Stimulated activated CD4-positive, alpha-beta T cell treated with anti-CD3 and anti-CD28 coated beads, Interleukin-12 subunit alpha, Interleukin-12 subunit beta, amount 100 ng/mL, for 4 hours (primary cell): ENCODE data around the gene CCDC69.
A peak's percentile ranks its signal among the peaks of the same experiment; 100 is the strongest.
"Not testable (repeated sequence)": the region's sequence is repeated elsewhere in the genome, so short reads cannot be mapped to it uniquely, and the experiment has no call there.

Experiments
- DNase-seq: peaks from one replicate; pipeline ENCODE4 v3.0.0-alpha.2; 2020

The CCDC69 gene

DNA sequence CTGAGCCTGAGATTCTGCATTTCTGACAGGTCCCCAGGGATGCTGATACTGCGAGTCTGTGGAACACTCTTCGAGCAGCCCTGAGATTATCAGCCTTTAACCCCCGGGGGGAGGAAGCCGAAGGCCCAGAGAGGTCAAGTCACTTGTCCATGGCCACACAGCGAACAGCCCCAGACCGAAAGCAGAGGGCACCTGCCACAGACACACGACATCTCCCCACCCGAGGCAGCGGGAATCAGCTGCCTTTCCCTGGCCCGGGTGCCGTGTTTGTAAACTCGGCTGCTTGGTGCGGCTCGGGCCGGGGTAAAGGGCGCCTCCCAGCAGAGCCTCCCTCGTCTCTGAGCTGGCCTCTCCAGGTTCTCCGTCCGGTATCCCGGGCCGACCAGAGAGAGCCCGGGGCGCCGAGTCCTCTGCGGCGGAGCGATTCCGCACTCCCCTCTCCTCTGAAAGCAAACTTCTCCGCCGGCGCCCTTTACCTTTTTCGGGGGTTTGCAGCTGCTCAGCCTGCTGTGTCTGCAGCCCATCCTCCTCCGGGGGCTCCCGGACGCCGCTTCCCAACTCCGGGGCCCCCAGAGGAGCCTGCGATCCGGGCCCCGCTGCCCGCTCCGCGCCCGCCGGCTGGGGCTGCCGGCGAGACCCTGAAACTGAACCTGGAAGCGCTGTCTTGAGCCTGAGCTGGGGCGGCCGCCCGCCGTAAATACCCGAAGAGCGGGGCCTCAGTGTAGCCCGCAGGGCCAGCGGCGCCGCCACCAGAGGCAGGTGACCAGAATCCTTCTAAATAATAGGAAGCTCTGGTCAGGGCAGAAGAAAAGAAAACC lies at the start of gene CCDC69:
CCDC69 (minus strand) TSS at position 646 of the 818 bp plus-strand sequence; CDS start at position 524, 122 bp downstream.
- peak; percentile 56 for DNase-seq

DNA sequence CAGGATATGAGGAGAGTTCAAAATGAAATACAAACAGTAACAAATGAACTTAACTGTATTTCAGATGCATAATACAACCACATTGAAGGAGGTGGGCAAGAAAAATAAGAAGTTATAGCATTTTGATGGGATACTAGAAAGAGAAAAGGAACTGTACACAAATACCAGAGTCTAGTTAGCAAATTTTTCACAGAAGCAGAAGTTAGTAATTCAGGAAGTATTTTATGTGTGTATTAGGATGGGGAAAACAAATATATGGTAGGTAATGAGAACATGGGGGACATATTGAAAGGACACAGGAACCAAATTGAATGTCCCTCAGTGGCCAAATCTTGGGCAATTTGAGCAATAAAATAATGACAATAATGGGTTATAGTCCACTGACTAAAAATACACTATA lies 47.4 kb upstream of the CCDC69 start:
- DNase-seq, result no peak

DNA sequence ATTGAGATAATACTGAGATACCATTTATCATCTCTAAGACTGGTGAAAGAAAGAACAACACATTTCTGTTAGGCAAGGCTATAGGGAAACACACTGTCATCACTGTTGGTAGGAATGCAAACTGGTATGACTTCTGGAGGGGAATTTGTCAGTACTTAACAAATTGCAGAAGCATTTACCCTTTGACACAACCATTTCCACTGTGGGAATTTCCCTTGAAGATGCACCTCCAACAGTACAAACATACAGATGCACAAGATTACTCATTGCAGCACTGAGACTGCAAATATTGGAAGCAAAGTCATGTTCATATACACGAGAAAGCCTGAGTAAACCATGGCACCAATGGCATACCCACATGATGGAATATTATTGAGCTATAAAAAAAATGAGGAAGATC lies 46.7 kb upstream of the CCDC69 start:
- DNase-seq, result no peak

DNA sequence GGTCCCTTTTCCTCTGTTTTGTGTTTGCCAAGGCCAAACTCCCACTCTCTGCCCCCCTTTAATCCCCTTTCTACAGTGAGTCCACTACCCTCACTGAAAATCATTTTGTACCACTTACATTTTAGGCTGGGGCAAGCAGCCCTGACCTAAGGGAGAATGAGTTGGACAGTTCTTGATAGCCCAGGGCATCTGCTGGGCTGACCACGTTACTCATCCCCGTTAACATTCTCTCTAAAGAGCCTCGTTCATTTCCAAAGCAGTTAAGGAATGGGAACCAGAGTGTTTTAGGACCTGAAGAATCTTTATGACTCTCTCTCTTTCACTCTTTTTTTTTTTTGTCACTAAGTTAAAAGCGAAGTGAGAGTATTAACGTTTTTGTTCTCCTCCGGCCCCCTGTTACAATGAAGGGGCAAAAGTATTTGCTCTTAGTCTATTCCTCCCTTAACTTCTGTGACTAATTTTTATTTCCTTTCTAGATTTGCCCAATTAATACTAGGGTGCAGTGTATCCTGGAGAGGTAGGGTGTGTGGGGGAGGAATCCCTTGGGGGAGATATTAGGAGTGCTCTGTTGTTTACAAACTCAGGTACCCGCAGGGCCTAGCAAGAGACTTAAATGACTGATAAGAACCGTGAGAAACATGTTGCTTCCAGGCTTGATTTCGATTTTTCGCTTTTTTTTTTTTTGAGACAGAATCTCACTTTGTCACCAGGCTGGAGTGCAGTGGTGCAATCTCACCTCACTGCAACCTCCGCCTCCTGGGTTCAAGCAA lies 43.8 kb upstream of the CCDC69 start:
- DNase-seq, result no peak

DNA sequence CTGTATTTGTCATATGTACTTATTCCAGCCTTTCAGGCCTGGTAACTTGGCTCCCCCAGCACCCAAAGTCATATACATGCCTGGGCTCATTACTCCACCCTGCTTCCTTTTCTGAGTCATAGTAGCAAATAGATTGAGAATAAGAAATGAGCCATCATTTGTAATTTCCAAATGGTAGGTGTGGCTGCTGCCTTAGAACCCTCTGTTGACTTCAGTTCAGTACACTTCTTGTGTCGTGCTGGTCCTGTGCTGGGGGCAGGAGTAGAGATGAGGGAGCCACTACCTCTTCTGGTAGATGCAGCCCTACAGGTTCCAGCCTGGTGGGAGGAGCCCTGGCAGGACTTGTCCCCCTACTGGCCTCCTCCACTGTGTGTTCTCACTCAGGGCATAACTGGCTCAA lies 40.2 kb upstream of the CCDC69 start:
- no peak for DNase-seq

DNA sequence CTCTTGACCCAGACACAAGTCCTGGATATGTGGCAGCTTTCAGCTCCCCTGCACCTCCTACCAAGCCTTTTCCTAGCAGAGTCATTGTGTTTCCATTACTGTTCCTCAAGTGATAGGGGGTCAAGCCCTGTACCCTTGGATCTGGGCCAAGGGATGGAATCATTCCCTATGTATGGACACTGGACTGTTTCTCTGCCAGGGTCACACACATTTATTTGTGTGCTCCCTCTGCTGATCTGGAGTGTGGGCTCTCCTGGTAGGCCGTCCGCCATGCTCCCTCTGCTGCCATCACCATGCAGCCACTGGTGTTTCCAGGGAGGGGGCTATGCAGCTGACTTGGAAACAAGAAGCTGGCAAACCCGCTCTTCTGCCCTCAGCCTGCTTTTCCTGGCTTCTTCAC lies 38.6 kb upstream of the CCDC69 start:
- no peak for DNase-seq

DNA sequence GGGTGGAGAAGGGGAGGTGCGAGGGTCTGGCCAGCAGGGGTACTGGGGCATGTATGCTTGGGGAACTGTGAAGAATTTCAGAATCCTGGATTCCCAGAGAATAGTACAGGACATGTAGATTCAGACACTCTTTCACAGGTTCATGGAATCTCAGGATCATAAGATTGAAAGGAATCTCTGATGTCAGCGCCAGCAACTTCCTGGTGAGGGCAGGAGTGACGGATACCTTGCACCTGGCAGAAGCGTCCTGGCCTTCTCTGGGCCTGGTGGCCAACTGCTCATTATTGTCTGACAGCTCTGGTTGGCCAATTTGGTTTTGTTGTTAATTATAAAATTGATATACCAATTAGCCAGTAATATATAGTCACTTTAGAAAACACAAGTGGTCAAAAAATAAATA lies 36.0 kb upstream of the CCDC69 start:
- DNase-seq, result no peak

DNA sequence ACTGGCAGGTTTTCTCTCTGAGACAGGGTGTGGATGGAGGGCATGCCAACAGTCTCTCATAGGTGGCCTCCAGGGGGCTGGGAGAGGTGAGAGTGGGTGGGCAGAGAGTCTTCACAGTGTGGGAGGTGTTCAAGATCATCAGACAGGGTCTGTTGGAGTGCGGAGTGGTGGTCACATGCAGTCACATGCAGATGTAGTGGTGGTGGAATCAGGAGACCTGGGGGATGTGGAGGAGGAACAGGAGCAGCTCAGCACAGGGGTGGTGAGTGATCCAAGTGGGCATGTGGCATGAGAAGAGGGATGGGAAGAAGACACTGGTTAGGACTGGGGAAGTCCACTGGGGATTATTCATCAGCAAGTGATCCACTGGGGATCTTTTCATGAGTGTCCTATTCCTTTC lies 34.9 kb upstream of the CCDC69 start:
- DNase-seq, result no peak

DNA sequence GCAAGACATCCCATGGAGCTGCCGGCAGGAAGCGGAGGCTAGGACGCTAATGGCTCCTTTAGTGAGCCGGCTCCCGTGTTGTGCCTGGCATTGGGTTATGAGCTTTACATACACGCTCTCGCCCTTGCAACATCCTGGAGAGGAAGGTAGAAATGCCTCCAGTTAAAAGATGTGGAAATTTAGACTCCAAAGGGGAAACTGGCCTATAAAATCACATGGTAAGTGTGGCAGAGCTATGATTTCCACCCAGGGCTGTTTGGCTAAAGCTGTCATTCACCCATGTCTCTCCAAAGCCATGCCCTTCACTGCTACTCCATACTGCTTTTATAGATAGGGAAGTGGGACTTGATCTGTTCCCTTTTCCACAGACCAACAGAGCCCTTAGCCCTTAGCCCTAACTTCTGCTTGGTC lies 34.3 kb upstream of the CCDC69 start:
- no peak for DNase-seq

GRCh38 chr5:151257731-151258181 lies 33.9 kb upstream of the CCDC69 start:
- DNase-seq, result no peak

GRCh38 chr5:151255621-151256286 lies 31.9 kb upstream of the CCDC69 start:
- no peak for DNase-seq

DNA sequence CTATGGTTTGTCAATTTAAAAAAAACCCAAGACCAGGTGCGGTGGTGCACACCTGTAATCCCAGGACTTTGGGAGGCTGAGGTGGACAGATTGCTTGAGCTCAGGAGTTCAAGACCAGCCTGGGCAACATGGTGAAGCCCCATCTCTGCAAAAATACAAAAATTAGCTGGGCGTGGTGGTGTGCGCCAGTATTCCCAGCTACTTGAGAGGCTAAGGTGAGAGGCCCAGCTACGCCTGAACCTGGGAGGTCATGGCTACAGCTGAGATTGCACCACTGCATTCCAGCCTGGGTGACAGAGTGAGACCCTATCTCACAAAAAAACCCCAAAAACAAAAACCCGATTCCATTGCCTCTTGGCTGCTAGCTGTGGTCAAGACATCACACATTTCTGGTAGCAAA lies 31.1 kb upstream of the CCDC69 start:
- DNase-seq, result not testable (repeated sequence)

DNA sequence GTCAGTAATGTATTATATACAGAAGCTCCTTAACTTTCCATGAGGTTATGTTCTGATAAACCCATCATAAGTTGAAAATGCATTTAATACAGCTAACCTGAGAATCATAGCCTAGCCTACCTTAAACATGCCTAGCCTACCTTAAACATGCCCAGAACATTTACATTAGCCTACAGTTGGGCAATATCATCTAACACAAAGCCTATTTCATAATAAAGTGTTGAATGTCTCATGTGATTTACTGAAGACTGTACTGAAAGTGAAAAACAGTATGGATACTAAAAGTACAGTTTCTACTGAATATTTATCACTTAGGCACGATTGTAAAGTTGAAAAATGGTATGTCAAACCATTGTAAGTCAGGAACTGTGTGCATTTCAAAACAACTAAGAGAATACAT lies 30.7 kb upstream of the CCDC69 start:
- DNase-seq, result no peak

DNA sequence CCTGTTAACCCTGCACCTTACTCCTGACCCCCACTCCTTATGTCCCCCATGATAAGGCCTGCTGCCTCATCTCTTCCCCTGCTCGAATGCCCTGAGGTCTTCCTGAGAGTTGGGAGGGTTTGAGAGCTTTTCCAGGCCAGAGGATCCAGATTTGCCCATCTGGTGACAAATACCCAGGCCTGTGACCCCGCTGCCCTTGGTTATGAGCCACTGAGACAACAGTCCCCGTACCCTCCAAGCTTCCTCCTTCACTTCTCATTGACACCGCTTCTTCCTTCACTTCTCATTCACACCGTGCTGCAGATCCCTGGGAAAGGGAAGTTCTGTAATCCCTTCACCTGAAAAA lies 29.7 kb upstream of the CCDC69 start:
- no peak for DNase-seq

DNA sequence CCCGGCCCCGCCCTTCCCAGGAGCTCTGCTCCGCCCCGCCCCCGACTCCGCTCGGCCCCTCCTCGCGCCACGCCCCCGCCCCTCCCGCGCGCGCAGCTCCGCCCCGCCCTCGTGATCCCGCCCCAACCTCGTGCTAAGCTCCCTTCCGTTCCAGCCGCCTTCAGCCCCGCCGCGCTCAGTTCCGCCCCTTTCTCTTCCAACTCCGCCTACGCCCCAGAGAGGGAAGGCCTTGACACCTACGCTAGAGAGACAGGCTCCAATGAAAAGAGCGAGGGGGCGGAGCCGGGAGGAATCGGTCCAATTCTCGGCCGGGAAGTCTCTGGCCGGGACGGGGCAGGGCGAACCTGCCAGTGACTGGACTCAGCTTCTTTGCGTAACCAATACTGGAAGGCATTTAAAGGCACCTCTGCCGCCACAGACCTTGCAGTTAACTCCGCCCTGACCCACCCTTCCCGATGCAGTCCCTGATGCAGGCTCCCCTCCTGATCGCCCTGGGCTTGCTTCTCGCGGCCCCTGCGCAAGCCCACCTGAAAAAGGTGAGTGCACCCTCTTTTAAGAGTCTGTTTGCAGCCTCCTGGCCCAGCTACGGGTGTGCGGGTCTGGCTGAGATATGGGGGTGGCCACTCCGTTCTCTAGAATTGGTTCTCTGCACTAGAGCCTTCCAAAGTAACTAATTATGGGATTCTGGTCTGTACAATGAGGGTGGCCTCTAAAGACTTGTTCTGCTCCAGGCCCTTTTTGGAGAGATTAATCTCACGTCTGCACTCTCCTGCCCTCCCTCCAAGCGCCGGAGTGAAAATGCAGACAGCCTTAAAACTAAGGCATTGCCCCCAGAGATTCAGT lies 29.1 kb upstream of the CCDC69 start, which contains the start of gene GM2A:
GM2A (plus strand) TSS at position 424 of the 843 bp plus-strand sequence; CDS start at position 456, 32 bp downstream.
- peak; percentile 98 for DNase-seq

DNA sequence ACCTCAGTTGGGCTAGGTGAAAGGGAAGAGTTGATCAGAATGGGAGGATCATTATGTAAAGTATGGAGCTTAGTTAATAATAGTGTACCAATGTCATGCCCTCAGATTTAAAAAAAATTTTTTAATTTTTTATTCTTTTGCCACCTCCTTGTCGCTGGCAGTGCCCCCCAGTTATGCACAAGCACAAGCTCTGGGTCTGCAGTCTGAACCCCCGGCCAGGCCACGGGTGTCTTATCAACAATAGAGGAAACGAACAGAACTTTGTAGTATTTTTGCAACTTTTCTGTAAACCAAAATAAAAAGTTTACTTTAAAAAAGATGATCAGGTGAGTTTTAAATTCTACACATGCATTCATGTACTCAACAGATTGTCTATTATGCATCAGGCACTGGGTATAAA lies 27.7 kb upstream of the CCDC69 start:
- DNase-seq, result no peak

DNA sequence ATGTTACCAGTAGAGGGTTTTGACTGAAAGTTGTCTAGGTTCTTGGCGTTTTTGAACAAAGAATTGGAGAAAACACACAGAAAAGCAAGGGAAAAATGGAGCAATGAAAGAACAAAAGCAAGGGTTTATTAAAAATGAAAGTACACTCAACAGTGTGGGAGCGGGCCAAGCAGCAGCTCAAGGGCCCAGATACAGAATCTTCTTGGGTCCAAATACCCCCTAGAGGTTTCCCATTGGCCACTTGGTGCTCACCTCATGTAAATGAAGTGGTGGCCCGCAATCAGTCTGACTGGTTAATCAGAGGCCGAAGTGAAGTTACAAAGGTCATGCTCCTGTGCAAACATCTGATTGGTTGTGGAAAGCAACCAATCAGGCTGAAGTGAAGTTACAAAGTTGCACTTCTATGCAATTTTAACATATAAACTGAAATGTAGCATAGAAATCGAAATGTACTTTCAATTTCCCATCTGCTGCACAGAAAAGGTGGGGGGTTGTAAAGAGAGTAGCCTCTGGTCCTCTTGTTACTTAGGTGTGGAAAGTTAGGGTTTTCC lies 27.2 kb upstream of the CCDC69 start:
- no peak for DNase-seq

DNA sequence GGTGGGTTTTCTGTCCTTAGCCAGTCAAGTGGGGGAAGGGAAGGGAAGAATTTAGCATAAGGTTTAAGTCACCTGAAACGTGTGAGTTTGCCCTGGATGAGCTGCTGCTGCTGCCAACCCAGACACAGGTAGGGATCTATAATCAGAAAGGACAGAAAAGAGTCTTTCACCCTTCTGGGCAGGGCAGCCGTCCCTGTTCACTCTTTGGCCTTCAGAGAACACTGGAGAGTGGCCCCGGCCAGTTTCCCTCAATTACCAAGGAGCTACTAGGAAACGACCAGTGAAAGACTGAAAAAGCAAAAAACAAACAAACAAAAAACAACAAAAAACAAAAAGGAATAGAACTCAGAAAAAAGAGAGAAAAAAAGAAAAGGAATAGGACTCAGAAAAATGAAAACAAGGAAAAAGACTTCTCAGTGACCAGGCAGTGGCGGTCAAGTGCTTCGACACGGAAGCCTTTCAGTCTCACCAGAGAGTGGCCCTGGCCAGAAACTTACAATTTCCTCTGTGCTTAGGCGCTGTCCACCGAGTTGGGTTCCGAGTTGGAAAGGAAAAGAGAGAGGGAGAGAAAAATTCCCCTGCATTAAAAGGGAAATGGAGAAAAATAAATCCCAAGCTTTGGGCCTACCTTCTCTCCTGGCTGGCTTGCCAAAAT lies 26.6 kb upstream of the CCDC69 start:
- no peak for DNase-seq

- DNase-seq, result no peak
These were observed 25.4 kb upstream of the CCDC69 start for GRCh38 chr5:151249281-151249680.

GRCh38 chr5:151248651-151249050 lies 24.8 kb upstream of the CCDC69 start:
- no peak for DNase-seq

DNA sequence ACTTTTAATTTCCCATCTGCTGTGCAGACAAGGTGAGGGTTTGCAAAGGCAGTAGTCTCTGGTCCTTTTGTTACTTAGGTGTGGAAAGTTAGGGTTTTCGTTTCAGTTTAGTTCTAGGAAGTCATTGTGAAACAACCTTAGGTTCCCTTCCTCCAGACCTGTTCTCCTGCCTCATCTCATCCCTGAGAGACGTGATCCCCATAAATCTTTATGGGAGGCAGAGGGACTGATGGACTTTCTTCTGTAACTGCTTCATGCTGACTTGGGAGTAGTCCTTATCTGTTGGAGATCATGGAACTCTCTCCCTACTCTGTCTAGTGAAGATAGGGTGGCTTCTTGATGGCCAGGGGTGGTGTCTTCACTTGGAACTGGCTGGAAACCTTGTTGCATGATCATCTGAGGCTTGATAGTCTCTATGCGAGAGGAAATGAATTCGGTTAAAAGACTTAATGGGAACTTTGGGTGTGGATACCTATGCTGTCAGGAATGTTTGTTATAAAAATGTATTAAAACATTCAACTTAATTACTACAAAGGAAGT lies 21.9 kb upstream of the CCDC69 start:
- DNase-seq, result no peak

GRCh38 chr5:151244206-151244605 lies 20.3 kb upstream of the CCDC69 start:
- no peak for DNase-seq
